GM23248 (cell line): Measurements from ENCODE around the gene COL11A2. TPM values are rescaled to one million over a fixed set of nuclear protein-coding genes. Genes with fewer than 3 reads are reported as not detected.
A peak's percentile ranks its signal among the peaks of the same experiment; 100 is the strongest.

Source experiments
- DNase-seq: peaks from one replicate; pipeline ENCODE4 v3.0.0-alpha.2; 2015
- H2AFZ ChIP-seq: fragments of 200-600 bp; sonication (generic); 2 replicates; pipeline ENCODE4 v1.6.1; 2016; ENCODE audit warnings: antibody characterized with exemption
- H3F3A ChIP-seq: fragments of 200-600 bp; sonication (generic); 2 replicates; pipeline ENCODE4 v1.6.1; 2016; ENCODE audit warnings: mild to moderate bottlenecking, antibody characterized with exemption, mixed run types; ENCODE audit not compliant: insufficient read depth
- H3K27ac ChIP-seq: fragments of 200-600 bp; sonication (generic); 2 replicates; pipeline ENCODE4 v1.5.1; 2016; ENCODE audit warnings: mild to moderate bottlenecking
- H3K27me3 ChIP-seq: fragments of 200-600 bp; sonication (generic); replicated peaks from 2 replicates; pipeline ENCODE4 v1.6.1; 2016; ENCODE audit warnings: mild to moderate bottlenecking; ENCODE audit not compliant: insufficient read depth
- H3K36me3 ChIP-seq: fragments of 200-600 bp; sonication (generic); 2 replicates; pipeline ENCODE4 v1.6.1; 2016; ENCODE audit warnings: low read depth, mild to moderate bottlenecking
- H3K4me1 ChIP-seq: fragments of 200-600 bp; sonication (generic); 2 replicates; pipeline ENCODE4 v1.6.1; 2016; ENCODE audit warnings: mild to moderate bottlenecking; ENCODE audit not compliant: insufficient read depth
- H3K4me2 ChIP-seq: fragments of 200-600 bp; sonication (generic); one replicate; pipeline ENCODE4 v1.6.1; 2016; ENCODE audit warnings: mild to moderate bottlenecking; ENCODE audit not compliant: unreplicated experiment
- H3K4me3 ChIP-seq: fragments of 200-600 bp; sonication (generic); 2 replicates; pipeline ENCODE4 v1.5.1; 2016; ENCODE audit warnings: mild to moderate bottlenecking
- H3K79me2 ChIP-seq: fragments of 200-600 bp; sonication (generic); 2 replicates; pipeline ENCODE4 v1.6.1; 2016; ENCODE audit warnings: mild to moderate bottlenecking; ENCODE audit not compliant: insufficient read depth
- H3K9ac ChIP-seq: fragments of 200-600 bp; sonication (generic); 2 replicates; pipeline ENCODE4 v1.6.1; 2016; ENCODE audit warnings: mild to moderate bottlenecking
- H3K9me2 ChIP-seq: fragments of 200-600 bp; sonication (generic); 2 replicates; pipeline ENCODE4 v1.6.1; 2016; ENCODE audit warnings: mixed run types, mild to moderate bottlenecking, moderate library complexity; ENCODE audit not compliant: insufficient read depth
- H3K9me3 ChIP-seq: fragments of 200-600 bp; sonication (generic); one replicate; pipeline ENCODE4 v1.6.1; 2017; ENCODE audit warnings: low read depth
- H4K20me1 ChIP-seq: fragments of 200-600 bp; sonication (generic); 2 replicates; pipeline ENCODE4 v1.6.0; 2016; ENCODE audit not compliant: insufficient read depth
- EZH2 ChIP-seq: fragments of 200-600 bp; sonication (generic); IDR thresholded peaks from 2 replicates; pipeline ENCODE4 v1.6.1; 2018; ENCODE audit warnings: antibody characterized with exemption, mild to moderate bottlenecking; ENCODE audit not compliant: insufficient read depth, poor library complexity, severe bottlenecking
- EZH2phosphoT487 ChIP-seq: fragments of 200-600 bp; sonication (generic); IDR thresholded peaks from 2 replicates; pipeline ENCODE4 v1.6.1; 2018; ENCODE audit warnings: antibody characterized with exemption, moderate library complexity, mild to moderate bottlenecking, low read depth; ENCODE audit not compliant: insufficient read depth
- WGBS, 2 experiments: methylation state at CpG; one replicate each; pipeline ENCODE4 v1.1.6; 2015 to 2017; ENCODE audit warnings: low lambda C conversion rate in 2 of 2, low coverage in 1 of 2; ENCODE audit errors: missing lambda C conversion rate in 2 of 2; 5-methylcytosine and 5-hydroxymethylcytosine counted together
- in situ Hi-C: fragments of 300-500 bp; cut with MboI; formaldehyde crosslinking; loops from 2 replicates; pipeline ENCODE4 v1.15.0; 2020
- polyA plus RNA-seq: library from polyadenylated mRNA; unstranded; fragments of >200 nt; fragmentation: Nextera tagmentation; extraction: Ambion mirVana; gene quantifications from 2 replicates; pipeline ENCODE4 v1.2.1, GENCODE V29; 2016
- total RNA-seq: library from RNA; depleted of rRNA; stranded (reverse); fragments of >200 nt; shearing (Covaris generic); gene quantifications from 2 replicates; pipeline ENCODE4 v1.2.3, GENCODE V29; 2014

The COL11A2 gene
- total and polyA plus RNA-seq, 2 experiments from 2014 or later = 0.31 to 0.32 TPM

DNA sequence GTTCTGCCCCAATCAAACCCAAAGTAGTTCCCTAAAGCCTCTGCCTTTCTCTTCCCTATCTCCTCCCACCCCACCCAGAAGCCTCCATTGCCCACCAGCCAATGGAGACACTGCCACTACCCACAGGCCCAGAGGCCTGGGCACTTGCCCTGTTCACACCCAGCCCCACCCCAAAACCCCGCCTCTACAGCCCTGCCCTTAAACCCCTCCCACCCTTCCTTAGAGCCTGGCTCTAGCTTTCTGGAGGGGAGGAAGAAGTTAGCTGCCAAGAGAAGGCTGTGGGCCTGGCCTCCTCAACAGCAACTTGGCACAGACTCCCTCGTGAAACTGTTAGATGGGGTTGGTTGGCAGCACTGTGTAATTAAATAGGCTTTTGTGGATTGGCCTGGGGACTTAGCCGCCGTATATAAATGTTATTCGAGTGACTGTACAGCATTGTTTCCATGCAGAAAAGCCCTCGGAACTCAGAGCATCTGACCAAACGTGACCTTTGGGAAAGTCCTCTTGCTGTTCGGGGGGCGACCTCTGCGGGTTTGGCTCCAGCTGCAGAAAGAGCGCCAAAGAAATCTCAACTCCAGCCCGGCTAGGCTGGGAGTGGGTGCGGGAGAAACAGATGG, 31.4 kb downstream of the COL11A2 start:
- H3K4me2 ChIP-seq = peak overlapping the region; percentile 75
- TF ChIP-seq EZH2 = no peak
- TF ChIP-seq EZH2phosphoT487 = no peak
- H3K9me2 ChIP-seq = no peaks in the 10 kb centered on the region
- no peaks in the 10 kb centered on the region for H4K20me1 ChIP-seq
- peak; percentile 92 for DNase-seq
- no peaks in the 10 kb centered on the region for H3F3A ChIP-seq
- WGBS, 2 experiments = 9 to 11% methylated on average over 13 of the region's 13 CpGs
- H2AFZ ChIP-seq = peak overlapping the region; percentile 90
- H3K9me3 ChIP-seq = no peaks in the 10 kb centered on the region
- H3K79me2 ChIP-seq = no peaks in the 10 kb centered on the region
- in situ Hi-C loops = no loop called here
- H3K9ac ChIP-seq = peak overlapping the region; percentile 73; the same call in 1 of the 2 replicates
- no peaks in the 10 kb centered on the region for H3K27me3 ChIP-seq
- peak overlapping the region; percentile 67 for H3K4me3 ChIP-seq
- no peaks in the 10 kb centered on the region for H3K4me1 ChIP-seq
- no peaks in the 10 kb centered on the region for H3K36me3 ChIP-seq
- peak overlapping the region; percentile 41 for H3K27ac ChIP-seq

DNA sequence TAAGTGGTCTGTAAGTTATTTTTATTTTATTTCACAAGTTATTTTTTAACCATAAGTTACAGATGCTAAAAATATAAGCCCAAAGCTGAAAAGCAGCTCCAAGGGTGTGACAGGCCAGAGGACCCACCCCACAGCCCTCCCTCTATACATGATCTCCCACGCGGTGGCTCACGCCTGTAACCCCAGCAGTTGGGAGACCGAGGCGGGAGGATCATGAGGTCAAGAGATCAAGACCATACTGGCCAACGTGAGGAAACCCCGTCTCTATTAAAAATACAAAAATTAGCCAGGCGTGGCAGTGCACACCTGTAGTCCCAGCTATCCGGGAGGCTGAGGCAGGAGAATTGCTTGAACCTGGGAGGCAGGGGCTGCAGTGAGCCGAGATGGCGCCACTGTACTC, 32.2 kb downstream of the COL11A2 start:
- no peaks in the 10 kb centered on the region for H3K4me1 ChIP-seq
- TF ChIP-seq EZH2phosphoT487 = no peak
- TF ChIP-seq EZH2 = no peak
- DNase-seq = no peak
- no peaks in the 10 kb centered on the region for H3K36me3 ChIP-seq
- H3K4me2 ChIP-seq = no peak overlapping the region
- H3K27ac ChIP-seq = no peak overlapping the region
- H2AFZ ChIP-seq = no peak overlapping the region
- H3K9me3 ChIP-seq = no peaks in the 10 kb centered on the region
- no peaks in the 10 kb centered on the region for H3K27me3 ChIP-seq
- H4K20me1 ChIP-seq = no peaks in the 10 kb centered on the region
- 88 to 92% methylated on average over 11 of the region's 11 CpGs for WGBS, 2 experiments
- H3K9ac ChIP-seq = no peak overlapping the region
- in situ Hi-C loops = no loop called here
- no peak overlapping the region for H3K4me3 ChIP-seq
- H3F3A ChIP-seq = no peaks in the 10 kb centered on the region
- H3K9me2 ChIP-seq = no peaks in the 10 kb centered on the region
- no peaks in the 10 kb centered on the region for H3K79me2 ChIP-seq

DNA sequence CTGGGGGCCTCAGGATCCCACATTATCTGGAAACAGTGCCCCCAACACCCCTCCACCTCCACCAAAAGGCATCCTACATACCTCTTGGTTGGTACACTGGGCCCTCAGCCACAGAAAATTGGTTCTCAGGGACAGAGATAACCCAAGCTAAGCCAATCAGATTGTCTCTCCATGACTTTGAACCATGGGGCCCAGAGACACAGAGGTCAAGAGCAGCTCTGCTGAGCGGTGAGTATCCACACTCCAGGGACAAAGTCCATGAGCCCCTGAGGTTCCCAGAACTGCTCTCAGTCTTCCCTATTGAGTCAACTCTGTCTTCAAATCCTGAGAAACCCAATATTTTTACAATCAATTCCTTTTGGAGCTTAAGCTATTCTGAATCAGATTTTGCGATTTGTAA, 35.3 kb downstream of the COL11A2 start:
- H3K4me1 ChIP-seq = no peaks in the 10 kb centered on the region
- no peak overlapping the region for H3K4me3 ChIP-seq
- no peak for DNase-seq
- TF ChIP-seq EZH2phosphoT487 (no peak), EZH2 (no peak)
- 70 to 74% methylated on average over 2 of the region's 2 CpGs for WGBS, 2 experiments
- H3K36me3 ChIP-seq = no peaks in the 10 kb centered on the region
- no peak overlapping the region for H3K27ac ChIP-seq
- no peaks in the 10 kb centered on the region for H3K9me2 ChIP-seq
- no peaks in the 10 kb centered on the region for H3K9me3 ChIP-seq
- in situ Hi-C loops = no loop called here
- no peak overlapping the region for H2AFZ ChIP-seq
- no peak overlapping the region for H3K4me2 ChIP-seq
- no peaks in the 10 kb centered on the region for H3K79me2 ChIP-seq
- H3F3A ChIP-seq = no peaks in the 10 kb centered on the region
- H3K27me3 ChIP-seq = peaks cover 11% of the 10 kb centered on the region
- H4K20me1 ChIP-seq = no peaks in the 10 kb centered on the region
- H3K9ac ChIP-seq = no peak overlapping the region

DNA sequence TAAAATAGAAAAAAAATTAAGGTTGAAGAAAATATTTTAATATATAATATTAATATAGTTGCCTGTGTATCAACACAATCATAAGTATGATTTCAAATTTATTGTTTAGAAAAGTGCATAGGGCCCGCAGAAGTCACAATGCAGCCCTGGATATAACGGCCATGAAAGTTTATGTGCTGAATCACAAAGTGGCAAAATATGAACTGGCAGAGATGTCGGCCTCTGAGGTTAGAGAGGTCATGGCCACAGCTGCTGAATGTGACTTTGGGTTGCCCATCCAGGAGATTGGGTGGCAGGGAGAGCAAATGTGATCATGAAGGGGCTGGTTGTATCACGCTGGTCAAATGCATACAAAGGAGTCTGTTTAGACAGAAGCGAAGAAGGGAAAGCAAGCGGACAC, 35.7 kb downstream of the COL11A2 start:
- Histone ChIP-seq H3K79me2 (no peaks in the 10 kb centered on the region), H3K9ac (no peak overlapping the region), H3K9me3 (no peaks in the 10 kb centered on the region), H3K27ac (no peak overlapping the region), H3K36me3 (no peaks in the 10 kb centered on the region), H4K20me1 (no peaks in the 10 kb centered on the region), H3K4me1 (no peaks in the 10 kb centered on the region), H3F3A (no peaks in the 10 kb centered on the region), H3K27me3 (peaks cover 11% of the 10 kb centered on the region), H3K4me3 (no peak overlapping the region), H2AFZ (no peak overlapping the region), H3K9me2 (no peaks in the 10 kb centered on the region), H3K4me2 (no peak overlapping the region)
- TF ChIP-seq EZH2phosphoT487 = no peak
- WGBS, 2 experiments = 64 to 75% methylated on average over 6 of the region's 6 CpGs
- in situ Hi-C loops = no loop called here
- DNase-seq = no peak

DNA sequence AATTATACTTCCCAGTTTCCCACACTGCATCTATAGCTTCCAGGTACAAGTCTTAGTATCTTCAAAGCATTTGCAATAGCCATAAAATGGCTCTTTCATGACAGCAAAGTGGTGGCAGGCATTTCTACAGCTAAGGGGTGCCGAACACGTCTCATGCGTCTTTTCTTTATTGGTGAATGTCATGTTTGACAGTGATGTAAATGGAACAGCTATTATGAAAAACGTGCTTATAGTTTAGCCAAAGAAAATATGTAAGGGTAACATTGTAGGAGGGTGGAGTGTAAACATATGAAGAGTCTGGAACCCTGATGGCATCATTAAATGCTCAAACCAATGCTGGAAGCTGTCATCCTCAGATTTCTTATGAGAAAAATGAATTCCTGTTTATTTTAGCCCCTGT, 37.9 kb downstream of the COL11A2 start:
- no peaks in the 10 kb centered on the region for H3F3A ChIP-seq
- no peaks in the 10 kb centered on the region for H3K9me2 ChIP-seq
- H3K4me2 ChIP-seq = no peak overlapping the region
- H3K9me3 ChIP-seq = no peaks in the 10 kb centered on the region
- WGBS, 2 experiments = 68 to 71% methylated on average over 4 of the region's 4 CpGs
- H3K9ac ChIP-seq = no peak overlapping the region
- H3K79me2 ChIP-seq = no peaks in the 10 kb centered on the region
- H3K27me3 ChIP-seq = peaks cover 23% of the 10 kb centered on the region
- no peak overlapping the region for H3K27ac ChIP-seq
- no peak overlapping the region for H2AFZ ChIP-seq
- TF ChIP-seq EZH2phosphoT487 (no peak), EZH2 (no peak)
- H3K36me3 ChIP-seq = no peaks in the 10 kb centered on the region
- no peak for DNase-seq
- in situ Hi-C loops = no loop called here
- no peaks in the 10 kb centered on the region for H3K4me1 ChIP-seq
- H3K4me3 ChIP-seq = no peak overlapping the region
- H4K20me1 ChIP-seq = no peaks in the 10 kb centered on the region
